Loucy (cell line): ENCODE results near the gene ARL3.

Source experiments
- EZH2phosphoT487 ChIP-seq: fragments of 200-600 bp; IDR thresholded peaks from 2 replicates; pipeline ENCODE4 v1.6.1; 2018; ENCODE audit warnings: antibody characterized with exemption, mild to moderate bottlenecking, moderate library complexity, borderline replicate concordance
- TF ChIP-seq, protein P1 (sequence below): fragments of 200-600 bp; sonication (generic); conservative IDR thresholded peaks from 2 replicates; pipeline ENCODE4 v1.5.1; 2014; ENCODE audit warnings: mild to moderate bottlenecking, antibody characterized with exemption, low read length

DNA sequence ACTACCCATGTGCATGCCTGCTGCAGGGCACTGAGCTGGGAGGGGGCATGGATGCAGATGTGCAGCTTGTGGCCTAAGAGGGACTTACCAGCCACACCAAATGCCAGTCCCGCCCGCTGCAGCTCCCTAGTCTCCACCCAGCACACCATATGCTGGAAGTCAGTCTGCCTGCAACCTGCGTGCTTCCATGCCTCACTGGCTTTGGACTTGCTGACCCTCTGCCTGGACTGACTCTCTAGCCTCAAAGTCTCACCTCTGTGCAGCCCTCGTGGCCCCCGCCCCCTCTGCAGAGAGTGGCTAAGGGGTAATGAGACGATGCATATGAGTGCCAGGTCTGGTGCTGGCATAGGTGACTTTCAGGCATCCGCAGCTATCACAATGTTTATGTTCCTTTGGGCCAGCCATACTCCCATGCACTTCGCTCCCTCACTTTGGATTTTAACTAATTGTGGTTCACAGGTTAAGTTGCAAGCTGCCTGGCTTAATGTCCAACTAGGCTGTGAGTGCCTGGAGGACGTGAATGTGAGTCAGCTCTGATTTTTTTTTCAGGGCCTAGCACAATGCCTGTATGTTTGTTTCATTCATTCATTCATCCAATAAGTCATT lies 48.2 kb downstream of the ARL3 start:
- TF ChIP-seq, protein P1, sequence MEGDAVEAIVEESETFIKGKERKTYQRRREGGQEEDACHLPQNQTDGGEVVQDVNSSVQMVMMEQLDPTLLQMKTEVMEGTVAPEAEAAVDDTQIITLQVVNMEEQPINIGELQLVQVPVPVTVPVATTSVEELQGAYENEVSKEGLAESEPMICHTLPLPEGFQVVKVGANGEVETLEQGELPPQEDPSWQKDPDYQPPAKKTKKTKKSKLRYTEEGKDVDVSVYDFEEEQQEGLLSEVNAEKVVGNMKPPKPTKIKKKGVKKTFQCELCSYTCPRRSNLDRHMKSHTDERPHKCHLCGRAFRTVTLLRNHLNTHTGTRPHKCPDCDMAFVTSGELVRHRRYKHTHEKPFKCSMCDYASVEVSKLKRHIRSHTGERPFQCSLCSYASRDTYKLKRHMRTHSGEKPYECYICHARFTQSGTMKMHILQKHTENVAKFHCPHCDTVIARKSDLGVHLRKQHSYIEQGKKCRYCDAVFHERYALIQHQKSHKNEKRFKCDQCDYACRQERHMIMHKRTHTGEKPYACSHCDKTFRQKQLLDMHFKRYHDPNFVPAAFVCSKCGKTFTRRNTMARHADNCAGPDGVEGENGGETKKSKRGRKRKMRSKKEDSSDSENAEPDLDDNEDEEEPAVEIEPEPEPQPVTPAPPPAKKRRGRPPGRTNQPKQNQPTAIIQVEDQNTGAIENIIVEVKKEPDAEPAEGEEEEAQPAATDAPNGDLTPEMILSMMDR, result no peak
- TF ChIP-seq EZH2phosphoT487, result no peak
